HG02571 (cell line): ENCODE measurements around the gene HSF5.
"Not testable (repeated sequence)": the region's sequence is repeated elsewhere in the genome, so short reads cannot be mapped to it uniquely, and the experiment has no call there.

Experiments used
- ATAC-seq: cut with Tn5 transposase; IDR thresholded peaks from one replicate; pipeline ENCODE4 v1.9.1; 2021; ENCODE audit warnings: mild to moderate bottlenecking, moderate library complexity; ENCODE audit not compliant: unreplicated experiment

The HSF5 gene

GRCh38 chr17:58415371-58416055 lies 72.7 kb downstream of the HSF5 start:
- no peak for ATAC-seq

DNA sequence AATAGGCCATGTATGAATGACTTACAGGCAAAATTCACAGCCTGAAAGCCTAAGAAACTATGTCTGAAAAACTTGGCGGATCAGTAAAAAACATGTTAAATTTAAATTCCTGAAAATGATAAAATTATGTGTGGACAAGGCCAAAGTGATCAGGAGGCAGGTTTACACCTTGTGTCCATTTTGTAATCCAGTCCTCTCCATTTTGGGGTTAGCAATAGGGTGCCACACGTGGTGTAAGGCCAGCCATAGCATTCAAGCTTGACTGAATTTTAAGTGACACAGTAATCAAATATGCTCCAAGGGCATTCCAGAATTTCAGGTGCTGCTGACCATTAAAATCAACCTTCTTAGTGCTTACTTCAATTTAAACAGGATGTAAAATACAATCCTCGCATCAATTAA lies 73.6 kb downstream of the HSF5 start:
- no peak for ATAC-seq

GRCh38 chr17:58413684-58414083 lies 74.5 kb downstream of the HSF5 start:
- ATAC-seq, result no peak

- ATAC-seq, result no peak
These were observed 75.1 kb downstream of the HSF5 start for GRCh38 chr17:58412961-58413586.

DNA sequence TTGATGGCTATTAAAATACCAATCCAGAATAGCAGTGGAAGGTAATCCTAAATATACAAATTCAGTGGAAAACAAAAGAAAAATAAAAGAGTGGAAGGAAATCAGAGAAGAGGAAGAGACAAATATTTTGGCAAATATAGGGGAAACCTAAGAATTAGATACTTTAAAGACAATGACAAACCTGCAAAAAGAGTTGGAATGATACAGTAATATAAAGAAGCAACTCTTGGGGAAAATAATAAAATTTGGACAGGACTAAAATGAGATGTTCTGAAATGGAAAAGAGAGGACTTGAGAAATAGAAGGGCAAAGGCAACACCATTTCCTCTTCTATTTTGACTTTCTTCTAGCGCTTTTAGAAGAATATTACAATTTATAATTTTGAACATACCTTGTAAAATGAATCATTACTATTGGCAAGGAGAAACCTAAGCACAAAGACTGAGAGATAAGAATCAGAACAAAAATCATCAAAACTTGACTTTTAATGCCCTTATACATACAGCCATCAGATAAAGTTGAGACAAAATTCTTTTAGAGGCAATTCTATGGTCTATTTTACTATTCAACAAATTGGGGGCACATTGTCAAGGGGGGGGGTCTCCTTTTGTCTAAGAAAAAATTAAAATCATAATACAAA lies 76.0 kb downstream of the HSF5 start:
- no peak for ATAC-seq

DNA sequence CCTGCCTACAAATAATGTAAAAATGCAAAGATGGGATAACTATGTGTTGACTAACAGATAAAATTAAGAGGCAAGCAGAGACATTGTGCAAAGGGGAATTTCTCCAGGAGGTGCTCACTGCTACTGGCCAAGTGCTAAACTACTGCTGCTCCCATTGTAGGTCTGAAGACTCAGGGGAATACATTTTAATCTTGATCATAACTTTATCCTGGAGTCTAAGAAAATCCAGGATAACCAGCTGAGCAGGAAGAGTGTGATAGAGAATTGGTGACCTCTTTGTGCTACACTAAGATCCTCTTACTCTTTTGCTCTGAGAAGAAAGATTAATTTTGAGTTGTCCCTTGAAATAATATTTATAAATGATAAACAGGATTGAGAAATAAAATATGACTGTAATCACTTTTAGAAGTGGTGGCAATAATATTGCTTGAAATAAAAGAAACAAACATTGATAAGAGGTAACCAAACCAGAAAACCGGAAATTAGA lies 76.8 kb downstream of the HSF5 start:
- no peak for ATAC-seq

DNA sequence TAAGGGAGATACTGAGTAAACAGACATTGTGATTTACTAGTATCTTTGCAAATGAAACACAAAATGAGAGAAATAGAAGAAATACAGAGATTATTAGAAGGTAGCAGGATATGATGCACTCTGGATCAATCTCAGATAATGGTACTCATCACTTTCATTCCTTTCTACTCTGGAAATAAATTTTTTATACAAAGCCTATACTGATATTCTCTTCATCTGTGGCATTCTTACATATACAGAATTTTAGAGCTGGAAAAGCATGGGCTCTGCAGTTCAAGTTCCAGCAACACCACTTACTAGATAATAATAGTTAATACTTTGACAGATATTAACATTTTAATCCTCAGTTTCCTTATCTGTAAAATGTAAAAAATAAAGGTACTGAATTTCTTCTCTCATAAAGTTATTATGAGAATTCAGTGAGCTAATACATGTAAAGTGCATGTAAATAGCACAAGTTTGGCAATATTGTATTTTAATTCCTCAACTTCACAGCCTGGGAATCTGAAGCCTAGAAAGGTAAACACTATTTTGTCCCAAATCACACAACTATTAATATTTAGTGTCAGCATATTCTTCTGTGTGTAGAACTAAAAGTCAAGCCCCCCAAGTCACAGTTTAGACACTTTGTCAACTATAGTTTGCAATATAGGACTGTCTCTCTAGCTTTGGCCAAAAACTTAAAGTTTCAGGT lies 77.3 kb downstream of the HSF5 start:
- ATAC-seq, result no peak

DNA sequence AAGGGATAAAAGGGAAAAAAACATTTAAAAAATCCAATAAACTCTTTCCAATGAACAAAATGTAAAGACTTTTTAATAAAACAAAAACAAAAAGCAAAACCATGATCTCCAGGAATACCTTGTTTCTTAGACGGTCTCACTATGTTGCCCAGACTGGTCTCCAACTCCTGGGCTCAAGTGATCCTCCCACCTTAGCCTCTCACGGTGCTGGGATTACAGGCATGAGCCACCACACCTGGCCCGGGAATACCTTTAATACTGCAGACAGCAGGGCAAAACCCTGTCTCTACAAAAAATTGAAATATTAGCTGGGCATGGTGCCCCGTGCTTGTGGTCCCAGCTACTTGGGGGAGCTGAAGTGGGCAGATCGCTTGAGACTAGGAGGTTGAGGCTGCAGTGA lies 78.8 kb downstream of the HSF5 start:
- ATAC-seq, result no peak

DNA sequence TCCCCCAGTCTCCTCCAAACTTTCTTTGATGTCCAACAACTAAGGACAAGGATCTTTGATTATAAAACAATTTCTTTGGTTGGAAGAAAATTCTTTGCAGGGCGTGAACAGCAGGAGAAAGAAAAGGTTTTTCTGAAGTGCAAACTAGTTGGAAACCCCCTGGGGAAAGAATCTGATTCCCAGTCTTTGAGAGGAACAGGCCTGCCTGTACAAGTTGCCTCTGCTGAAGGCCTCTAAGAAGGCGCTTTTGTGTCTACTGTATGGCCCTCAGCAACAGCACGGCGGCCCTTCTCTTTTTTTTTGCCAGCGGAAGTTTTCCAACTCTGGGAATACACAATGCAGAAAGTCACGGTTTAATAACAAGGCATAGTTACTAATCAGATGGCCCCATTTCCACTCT lies 84.9 kb downstream of the HSF5 start:
- ATAC-seq, result no peak

DNA sequence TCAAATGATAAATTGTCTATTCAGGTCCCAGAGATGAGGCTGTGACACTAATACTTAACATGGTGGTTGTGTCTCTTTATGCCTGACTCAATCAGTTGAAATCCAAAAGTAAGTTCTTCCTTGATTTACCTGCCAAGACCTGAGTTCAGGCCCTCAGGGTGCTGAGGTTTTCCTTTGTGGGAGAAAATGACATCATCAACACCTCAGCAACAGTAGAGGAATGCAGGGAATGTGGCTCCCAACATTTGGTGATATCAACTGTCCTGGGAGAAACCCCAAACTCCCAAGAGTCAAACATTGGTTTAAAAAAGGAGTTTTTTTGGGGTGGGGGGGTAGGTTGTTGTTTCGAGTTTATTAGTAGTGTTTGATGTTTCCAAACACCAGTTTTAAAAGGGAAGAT lies 85.5 kb downstream of the HSF5 start:
- ATAC-seq, result no peak

DNA sequence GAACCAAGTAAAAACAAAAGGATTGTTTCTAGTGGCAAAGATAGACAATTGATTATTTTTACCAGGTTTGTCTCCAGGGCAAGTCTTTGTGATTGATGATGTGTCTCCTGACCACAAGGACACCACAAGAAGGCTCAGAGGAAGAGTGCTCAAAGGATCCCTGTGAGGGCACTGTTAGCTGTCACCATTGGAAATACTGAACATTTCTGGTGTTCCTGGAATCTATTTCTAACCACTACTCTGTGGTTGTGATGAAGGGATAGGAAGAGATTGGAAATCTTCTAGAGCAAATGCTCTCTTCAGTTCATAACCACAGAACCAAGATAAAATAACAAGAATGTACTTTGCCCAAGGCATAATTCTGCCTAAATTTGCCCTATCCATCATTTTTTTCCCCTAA lies 86.2 kb downstream of the HSF5 start:
- ATAC-seq, result no peak

DNA sequence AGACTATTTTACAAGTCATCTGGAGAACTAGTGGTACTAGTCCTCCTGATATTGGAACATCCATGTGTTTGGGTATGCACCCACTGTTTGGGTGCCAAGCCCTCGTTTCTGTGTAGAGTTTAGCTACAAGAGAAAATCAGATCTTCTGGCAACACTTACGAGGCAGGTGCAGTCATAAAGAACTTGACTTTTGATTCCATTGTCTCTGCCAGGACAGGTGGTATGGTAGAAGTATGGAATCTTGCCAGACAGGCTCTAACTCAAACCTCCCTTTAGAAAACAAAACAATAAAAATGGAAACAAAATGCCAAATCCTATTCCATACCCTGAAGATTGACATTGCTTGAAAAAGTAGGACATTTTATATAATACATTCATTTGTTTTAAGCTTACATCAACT lies 86.9 kb downstream of the HSF5 start:
- ATAC-seq, result no peak

DNA sequence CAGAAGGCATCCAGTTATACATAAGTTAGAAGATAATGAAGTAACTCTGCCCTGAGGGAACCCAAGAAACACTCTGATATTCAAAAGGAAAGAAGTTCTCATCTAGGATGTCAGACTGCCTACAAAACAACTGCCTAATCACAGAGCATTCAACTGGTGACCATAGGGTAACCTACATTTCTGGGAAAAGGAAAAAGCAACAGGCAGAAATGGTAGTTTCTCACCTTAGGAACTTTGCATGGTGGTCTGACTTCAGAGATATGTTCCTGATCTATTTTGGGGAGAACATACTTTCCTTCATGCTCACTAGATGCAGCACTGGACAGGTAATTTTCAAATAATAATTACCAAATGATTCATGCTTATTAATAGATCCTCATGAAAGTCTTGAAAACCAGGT lies 87.4 kb downstream of the HSF5 start:
- no peak for ATAC-seq

- no peak for ATAC-seq
These were observed 88.2 kb downstream of the HSF5 start for GRCh38 chr17:58399974-58400373.

- ATAC-seq, result no peak
These were observed 89.5 kb downstream of the HSF5 start for GRCh38 chr17:58398574-58399266.

- ATAC-seq, result not testable (repeated sequence)
These were observed 90.8 kb downstream of the HSF5 start for GRCh38 chr17:58397421-58397820.

DNA sequence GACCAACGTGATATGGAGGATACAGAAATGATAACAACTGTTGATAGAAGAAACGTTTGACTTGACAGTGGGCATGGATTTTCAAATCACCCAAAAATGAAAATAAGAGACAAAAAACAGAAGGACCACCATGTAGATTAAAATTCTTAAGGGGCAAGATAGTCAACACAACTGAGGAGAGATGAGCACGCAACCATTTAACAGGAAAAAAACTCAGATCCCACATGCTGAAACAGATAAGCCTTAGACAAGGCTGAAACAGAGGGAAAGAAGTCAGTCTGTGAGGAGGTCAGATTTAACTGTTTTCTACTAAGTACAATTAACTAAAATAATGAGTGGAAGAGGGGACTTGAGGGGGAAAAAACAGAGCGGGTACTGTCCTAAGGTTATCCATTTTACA lies 92.0 kb downstream of the HSF5 start:
- ATAC-seq, result no peak

DNA sequence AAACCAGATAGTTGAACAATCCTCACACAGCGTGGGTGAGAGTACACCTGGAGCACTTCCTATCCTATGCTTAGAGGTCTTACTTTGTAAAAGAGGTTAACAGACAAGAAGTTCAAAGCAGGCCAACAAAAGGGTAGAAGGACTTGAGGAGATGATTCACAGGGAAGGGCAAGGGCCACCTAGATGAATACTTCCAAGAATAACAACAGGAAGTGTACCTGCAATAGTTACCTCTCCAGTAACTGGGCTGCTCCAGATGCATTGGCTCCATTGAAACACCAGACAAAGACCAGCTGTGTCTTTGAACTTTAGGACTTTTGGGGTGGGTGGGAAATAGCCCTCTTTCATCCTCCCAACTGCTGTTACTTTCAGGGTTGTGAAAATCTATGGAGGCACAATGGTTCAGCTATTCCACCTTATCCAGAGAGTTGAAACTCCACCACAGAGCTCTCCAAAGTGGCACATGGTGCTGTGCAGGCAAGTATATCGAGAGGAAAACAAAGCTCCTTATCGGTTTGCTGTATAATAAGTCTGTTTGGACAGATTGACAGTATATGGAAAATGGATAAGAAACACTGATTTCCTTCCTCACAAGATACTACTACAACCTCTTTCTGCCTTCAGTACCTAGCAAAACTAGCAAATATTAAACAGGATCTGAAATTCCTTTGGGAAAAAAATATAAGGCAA lies 93.5 kb downstream of the HSF5 start:
- ATAC-seq, result no peak

GRCh38 chr17:58391302-58391984 lies 96.8 kb downstream of the HSF5 start:
- ATAC-seq, result no peak

GRCh38 chr17:58390884-58391283 lies 97.3 kb downstream of the HSF5 start:
- ATAC-seq, result no peak
